Fibroblast of skin of abdomen (primary cell): ENCODE measurements around the gene MTREX.

ENCODE experiments used
- DNase-seq: peaks from one replicate; pipeline ENCODE4 v3.0.0-alpha.2; 2013

MTREX gene

GRCh38 chr5:55384072-55384471, 76.3 kb downstream of the MTREX start:
- DNase-seq = no peak

GRCh38 chr5:55385227-55385626, 77.4 kb downstream of the MTREX start:
- DNase-seq = no peak

- DNase-seq = no peak
Observed at GRCh38 chr5:55385846-55386245, 78.1 kb downstream of the MTREX start.

- DNase-seq = no peak
Observed at GRCh38 chr5:55386356-55386755, 78.6 kb downstream of the MTREX start.

GRCh38 chr5:55387865-55388264, 80.1 kb downstream of the MTREX start:
- no peak for DNase-seq

- no peak for DNase-seq
Observed at GRCh38 chr5:55391707-55392106, 83.9 kb downstream of the MTREX start.

- DNase-seq = no peak
Observed at GRCh38 chr5:55392669-55393068, 84.9 kb downstream of the MTREX start.

GRCh38 chr5:55393501-55394175, 85.8 kb downstream of the MTREX start:
- DNase-seq = no peak

GRCh38 chr5:55402199-55402598, 94.4 kb downstream of the MTREX start:
- no peak for DNase-seq

GRCh38 chr5:55406292-55406691, 98.5 kb downstream of the MTREX start:
- DNase-seq = no peak

GRCh38 chr5:55407059-55407684, 99.4 kb downstream of the MTREX start:
- peak; percentile 67 for DNase-seq

- DNase-seq = no peak
Observed at GRCh38 chr5:55407984-55408383, 100.2 kb downstream of the MTREX start.

- no peak for DNase-seq
Observed at GRCh38 chr5:55409775-55410174, 102.0 kb downstream of the MTREX start.

GRCh38 chr5:55410845-55411244, 103.1 kb downstream of the MTREX start:
- no peak for DNase-seq

- peak; percentile 29 for DNase-seq
Observed at GRCh38 chr5:55411876-55412275, 104.1 kb downstream of the MTREX start.

- DNase-seq = no peak
Observed at GRCh38 chr5:55413644-55414043, 105.9 kb downstream of the MTREX start.

- DNase-seq = no peak
Observed at GRCh38 chr5:55415071-55415470, 107.3 kb downstream of the MTREX start.

- peak; percentile 32 for DNase-seq
Observed at GRCh38 chr5:55416306-55416705, 108.5 kb downstream of the MTREX start.

GRCh38 chr5:55418994-55419968, 111.5 kb downstream of the MTREX start:
- DNase-seq = peak; percentile 94

GRCh38 chr5:55421074-55421529, 113.3 kb downstream of the MTREX start:
- DNase-seq = peak; percentile 25

GRCh38 chr5:55426455-55426854, 118.7 kb downstream of the MTREX start:
- DNase-seq = no peak

- DNase-seq = peak; percentile 48
Observed at GRCh38 chr5:55427157-55427556, 119.4 kb downstream of the MTREX start.

GRCh38 chr5:55429221-55429612, 121.4 kb downstream of the MTREX start:
- DNase-seq = no peak
